Fibroblast of the aortic adventitia (primary cell): ENCODE data around the gene PCBP3. TPM values are rescaled to one million over a fixed set of nuclear protein-coding genes. Genes with fewer than 3 reads are reported as not detected.

Experiments
- DNase-seq: peaks from one replicate; pipeline ENCODE4 v3.0.0-alpha.2; 2010; ENCODE audit warnings: low read depth
- H3K4me3 ChIP-seq: 2 replicates; pipeline ENCODE4 v1.5.1; 2011; ENCODE audit warnings: low read depth, mild to moderate bottlenecking, control low read depth, low read length, moderate library complexity
- total RNA-seq: library from RNA; depleted of rRNA; stranded (reverse); fragments of >200 nt; gene quantifications from 2 replicates; pipeline ENCODE4 v1.2.3, GENCODE V29; 2012; ENCODE audit warnings: low replicate concordance
- TF ChIP-seq, protein P1 (sequence below): IDR thresholded peaks from 2 replicates; pipeline ENCODE4 v1.5.1; 2011; ENCODE audit warnings: mild to moderate bottlenecking, low read length, control low read depth, inconsistent platforms; ENCODE audit not compliant: insufficient read depth

The PCBP3 gene
- total RNA-seq, 1 donor: 1.2 TPM

DNA sequence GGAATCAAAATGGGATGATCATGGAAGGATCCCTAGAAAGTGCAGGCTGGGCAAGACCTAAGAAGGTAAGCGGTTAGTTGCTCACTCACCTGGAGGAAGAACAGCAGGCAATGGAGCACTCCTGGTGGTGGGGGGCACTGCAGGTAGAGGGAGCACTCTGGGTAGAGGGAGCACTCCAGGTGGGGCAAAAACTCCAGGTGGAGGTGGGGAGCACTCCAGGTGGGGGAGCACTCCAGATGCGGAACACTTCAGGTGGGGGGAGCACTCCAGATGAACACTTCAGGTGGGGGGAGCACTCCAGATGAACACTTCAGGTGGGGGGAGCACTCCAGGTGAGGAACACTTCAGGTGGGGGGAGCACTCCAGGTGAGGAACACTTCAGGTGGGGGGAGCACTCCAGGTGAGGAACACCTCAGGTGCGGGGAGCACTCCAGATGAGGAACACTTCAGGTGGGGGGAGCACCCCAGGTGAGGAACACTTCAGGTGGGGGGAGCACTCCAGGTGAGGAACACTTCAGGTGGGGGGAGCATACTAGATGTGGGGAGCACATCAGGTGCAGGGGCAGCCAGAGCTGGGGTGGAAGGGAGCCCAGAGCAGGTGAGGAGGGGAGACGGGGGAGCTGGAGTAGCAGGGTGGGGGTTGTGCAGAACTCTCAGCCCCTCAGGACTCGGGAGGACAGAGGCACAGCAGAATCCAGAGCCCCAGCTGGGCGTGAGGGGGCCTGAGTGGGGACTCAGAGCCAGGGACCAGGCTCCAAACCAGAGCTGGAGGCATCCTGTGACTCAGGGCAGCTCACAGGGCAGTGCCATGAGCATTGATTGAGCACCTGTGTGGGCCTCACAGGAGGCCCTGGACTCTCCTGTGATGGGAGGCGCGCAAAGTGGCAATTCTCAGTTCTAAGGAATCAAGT, 300.4 kb downstream of the PCBP3 start:
- TF ChIP-seq, protein P1, sequence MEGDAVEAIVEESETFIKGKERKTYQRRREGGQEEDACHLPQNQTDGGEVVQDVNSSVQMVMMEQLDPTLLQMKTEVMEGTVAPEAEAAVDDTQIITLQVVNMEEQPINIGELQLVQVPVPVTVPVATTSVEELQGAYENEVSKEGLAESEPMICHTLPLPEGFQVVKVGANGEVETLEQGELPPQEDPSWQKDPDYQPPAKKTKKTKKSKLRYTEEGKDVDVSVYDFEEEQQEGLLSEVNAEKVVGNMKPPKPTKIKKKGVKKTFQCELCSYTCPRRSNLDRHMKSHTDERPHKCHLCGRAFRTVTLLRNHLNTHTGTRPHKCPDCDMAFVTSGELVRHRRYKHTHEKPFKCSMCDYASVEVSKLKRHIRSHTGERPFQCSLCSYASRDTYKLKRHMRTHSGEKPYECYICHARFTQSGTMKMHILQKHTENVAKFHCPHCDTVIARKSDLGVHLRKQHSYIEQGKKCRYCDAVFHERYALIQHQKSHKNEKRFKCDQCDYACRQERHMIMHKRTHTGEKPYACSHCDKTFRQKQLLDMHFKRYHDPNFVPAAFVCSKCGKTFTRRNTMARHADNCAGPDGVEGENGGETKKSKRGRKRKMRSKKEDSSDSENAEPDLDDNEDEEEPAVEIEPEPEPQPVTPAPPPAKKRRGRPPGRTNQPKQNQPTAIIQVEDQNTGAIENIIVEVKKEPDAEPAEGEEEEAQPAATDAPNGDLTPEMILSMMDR: no peak
- H3K4me3 ChIP-seq: no peak overlapping the region
- no peak for DNase-seq

DNA sequence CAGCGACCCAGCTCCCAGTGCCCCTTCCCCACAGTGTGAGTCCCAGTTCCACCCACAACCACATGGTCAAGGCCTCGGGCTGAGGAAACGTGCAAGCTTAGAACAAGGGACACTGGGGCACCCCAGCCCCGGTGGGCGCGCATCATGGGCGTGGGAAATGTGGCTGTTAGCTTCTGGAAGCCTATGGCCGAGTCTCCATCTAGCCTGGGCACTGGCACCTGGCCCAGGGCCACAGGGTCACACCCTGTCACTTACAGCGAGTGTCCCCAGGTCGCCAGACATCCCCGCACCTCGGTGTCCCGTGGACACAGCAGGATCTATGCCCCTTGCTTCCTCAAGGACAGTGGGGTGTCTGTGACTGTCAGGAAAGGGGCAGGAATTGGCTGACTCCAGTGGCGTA, 301.1 kb downstream of the PCBP3 start:
- TF ChIP-seq, protein P1: no peak
- H3K4me3 ChIP-seq: no peak overlapping the region
- no peak for DNase-seq

DNA sequence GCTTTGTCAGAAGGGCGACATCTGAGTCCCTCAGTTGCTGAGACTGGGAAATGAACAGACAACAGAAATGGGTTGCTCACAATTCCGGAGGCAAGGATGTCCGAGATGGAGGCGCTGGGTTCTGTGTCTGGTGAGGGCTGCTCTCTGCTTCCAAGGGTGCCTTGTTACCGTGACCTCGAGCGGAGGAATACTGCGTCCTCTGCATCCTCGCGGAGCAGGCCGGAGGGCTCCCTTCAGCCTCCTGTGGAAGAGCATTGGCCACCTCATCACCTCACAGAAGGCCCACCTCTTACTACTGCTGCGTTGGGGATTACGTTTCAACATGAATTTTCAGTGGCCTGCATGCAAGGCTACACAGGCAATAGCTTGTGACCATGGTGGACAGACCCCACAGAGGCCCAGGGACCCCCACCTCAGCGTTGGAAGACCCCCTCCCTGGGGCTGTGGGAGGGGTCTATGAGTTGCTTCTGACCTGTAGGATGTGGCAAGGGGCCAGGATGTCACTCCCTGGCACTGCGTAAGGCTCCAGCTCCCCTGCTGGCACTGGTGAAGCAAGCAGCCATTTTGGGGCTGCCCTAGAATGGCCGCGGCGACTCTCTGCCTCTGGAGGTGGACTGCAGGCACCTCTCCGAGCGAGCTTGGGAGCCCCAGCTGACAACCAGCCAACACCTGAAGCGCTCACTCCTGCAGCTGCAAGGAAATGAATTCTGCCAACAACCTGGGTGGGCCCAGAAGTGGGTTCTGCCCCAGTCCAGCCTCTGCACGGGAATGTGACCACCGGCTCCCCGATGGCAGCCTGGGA, 301.7 kb downstream of the PCBP3 start:
- no peak overlapping the region for H3K4me3 ChIP-seq
- no peak for DNase-seq
- TF ChIP-seq, protein P1: no peak

DNA sequence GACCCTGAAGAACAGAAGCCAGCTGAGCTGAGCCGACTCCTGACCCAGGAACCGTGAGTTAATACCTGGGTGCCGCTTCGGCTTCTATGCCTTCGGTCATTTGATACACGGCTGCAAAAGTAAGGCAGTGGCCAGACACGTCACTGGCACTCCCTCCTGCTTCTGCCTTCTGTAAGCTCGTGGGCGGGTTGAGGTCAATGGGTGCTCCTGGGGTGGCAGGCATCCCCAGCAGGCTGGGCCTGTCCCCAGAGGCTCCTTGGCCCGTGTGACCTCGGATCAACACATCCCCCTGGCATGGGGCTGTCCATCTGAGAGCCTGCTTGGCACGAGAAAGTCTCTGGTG, 302.3 kb downstream of the PCBP3 start:
- DNase-seq: no peak
- H3K4me3 ChIP-seq: no peak overlapping the region
- TF ChIP-seq, protein P1: no peak

DNA sequence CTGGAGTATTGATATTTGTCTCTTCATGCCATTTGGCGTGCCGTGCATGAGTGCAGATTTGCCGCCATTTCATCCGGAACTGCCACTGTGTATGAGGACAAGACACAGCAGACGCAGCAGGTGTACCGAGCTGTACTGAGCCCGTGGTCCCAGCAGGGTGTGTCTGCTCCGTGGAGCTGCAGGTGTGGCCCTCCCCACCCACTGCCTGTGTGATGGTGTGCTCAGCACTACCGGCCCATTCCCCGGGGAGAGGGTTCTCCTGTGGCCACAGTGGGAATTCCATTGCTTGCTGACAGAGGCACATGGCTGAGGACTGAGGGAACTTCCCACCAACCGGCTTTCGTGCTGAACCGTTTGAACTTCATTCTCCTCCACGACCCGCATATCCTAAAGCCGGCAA, 303.8 kb downstream of the PCBP3 start:
- no peak overlapping the region for H3K4me3 ChIP-seq
- TF ChIP-seq, protein P1: no peak
- DNase-seq: no peak

DNA sequence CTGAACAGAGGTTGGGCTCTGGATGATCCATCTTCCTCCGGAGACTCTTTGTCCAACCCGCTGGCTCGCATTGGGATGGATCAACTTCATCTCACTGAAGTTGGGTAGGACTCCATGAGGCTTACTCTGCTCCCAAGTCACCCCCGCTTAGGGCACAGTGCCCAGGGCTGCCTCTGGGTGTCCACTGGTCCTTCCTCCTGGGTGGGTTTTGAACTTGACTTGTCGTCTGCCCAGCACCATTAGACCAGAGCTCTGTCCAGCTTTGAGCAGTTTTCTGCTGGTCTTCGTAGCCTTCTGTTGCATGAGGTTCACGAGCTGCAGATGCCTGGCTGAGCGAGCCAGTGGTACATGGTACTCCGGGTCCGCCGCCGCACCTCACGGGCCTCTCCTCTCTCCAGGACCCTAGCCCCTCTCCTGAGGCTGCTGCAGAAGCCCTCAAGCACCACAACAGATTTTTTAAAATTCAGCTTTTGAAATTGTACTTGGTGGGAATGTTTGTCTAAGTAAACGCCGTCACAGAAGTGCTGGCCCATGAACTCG, 304.3 kb downstream of the PCBP3 start:
- no peak overlapping the region for H3K4me3 ChIP-seq
- no peak for DNase-seq
- TF ChIP-seq, protein P1: no peak
